NCI-H446 (cell line): ENCODE results near the gene BRINP1.
A peak's percentile ranks its signal among the peaks of the same experiment; 100 is the strongest.

Experiments
- DNase-seq, 2 experiments: peaks; one replicate each; lab custom pipeline; 2025; lab: John Stamatoyannopoulos, UW

The BRINP1 gene

DNA sequence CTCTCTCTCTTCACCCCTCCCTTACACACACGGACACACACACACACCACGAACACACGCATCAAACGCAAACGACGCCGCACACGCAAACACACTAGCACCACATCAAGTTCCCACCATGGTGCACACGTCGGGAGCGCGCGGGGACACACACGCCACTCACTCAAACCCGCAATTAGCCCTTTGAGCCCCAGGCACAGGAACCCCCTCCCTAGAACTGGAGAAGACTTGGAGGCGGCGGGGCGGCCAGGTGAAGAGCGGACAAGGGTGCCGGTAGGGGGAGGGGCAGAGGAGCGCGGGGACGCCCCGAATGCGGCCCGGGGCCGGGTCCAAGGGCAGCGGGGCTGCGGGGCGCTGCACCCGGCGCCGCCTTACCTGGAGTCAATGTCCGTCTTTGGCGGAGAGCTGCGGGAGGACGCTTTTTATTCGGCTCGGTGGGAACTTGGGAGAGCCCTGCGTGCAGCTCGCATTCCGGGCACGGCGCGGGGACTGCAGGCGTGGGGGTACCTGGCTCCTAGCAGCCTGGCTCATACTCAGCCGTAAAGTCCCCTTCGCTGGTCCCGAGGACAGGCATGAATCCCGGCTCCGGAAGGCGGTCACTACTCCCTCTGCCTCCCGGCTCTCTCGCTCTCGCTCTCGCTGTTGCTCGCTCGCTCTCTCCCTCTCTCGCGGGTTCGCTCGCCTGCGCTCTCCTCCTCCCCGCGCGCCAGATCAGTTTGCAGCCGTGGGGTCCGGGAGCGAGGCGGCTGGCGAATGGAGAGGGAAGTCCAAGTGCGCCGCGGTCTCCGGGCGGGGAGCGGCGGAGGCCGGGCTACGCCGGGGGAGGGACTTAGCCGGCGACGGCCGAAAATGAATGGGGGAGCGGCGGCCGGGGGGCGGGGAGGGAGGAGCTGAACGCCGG lies at the start of gene BRINP1:
Gene BRINP1, minus strand, starts transcription at position 755 of the 901 bp plus-strand sequence. CDS start 56,080 bp downstream, outside the sequence.
- DNase-seq = peak; percentile 10 to 80

GRCh38 chr9:119418721-119419120 lies 49.5 kb upstream of the BRINP1 start:
- no peak for DNase-seq

DNA sequence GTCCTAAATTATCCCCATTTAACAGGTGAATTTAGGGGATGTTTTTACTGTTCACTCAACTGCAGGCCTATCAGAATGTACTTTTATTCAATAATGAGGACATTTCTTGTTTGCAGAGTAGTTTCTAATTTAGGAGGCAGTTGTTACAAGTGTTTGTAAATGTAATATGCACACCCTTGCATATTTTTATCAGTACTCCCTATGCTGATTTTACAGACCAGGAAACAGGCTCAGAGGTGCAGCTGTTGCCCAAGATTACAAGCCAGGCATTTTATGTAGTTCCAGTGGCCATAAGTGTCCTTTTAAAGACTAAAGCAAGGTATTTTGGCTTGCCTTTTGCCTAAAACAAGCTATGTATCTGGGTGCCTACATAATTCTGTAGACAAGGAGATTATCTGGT lies 47.6 kb upstream of the BRINP1 start:
- no peak for DNase-seq

DNA sequence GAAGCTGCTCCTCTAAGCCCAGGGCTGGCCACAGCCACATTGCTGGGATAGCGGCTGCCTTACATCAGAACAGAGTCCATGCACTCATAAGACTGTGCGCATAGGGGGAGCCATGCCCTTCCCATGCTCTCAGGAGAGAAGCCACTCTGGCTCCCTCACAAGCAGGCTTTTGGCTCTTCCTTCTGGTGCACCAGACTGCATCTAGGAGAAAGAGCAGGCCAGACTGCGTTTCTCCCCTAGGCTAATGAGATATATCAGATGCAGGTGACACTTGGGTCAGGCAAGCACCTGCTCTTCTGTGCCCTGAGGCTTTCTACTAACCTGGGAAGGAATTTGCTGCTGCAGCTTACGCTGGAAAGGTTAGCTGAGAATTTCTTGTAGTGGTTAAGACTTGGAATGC lies 43.2 kb upstream of the BRINP1 start:
- no peak for DNase-seq

DNA sequence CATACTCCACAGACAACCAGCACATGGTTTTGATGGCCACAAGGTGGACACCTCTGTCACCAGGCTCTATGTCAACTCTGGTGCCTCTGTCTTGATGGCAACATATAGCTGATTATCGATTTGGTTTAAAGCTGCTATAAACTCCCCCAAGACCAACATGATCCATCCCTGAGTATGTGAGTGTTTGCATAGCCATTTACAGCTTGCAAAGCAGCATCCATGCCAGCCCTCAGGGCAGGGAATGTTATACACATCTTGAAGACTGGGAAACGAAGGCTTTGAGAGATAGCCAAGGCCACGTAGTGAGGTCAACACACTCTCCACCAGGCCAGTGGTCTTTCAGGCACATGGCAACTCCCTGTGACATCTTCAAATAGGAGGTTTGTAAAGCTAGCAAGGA lies 40.3 kb upstream of the BRINP1 start:
- no peak for DNase-seq

GRCh38 chr9:119400606-119401005 lies 31.4 kb upstream of the BRINP1 start:
- no peak for DNase-seq

- no peak for DNase-seq
Measured at GRCh38 chr9:119398350-119398749, 29.1 kb upstream of the BRINP1 start.

DNA sequence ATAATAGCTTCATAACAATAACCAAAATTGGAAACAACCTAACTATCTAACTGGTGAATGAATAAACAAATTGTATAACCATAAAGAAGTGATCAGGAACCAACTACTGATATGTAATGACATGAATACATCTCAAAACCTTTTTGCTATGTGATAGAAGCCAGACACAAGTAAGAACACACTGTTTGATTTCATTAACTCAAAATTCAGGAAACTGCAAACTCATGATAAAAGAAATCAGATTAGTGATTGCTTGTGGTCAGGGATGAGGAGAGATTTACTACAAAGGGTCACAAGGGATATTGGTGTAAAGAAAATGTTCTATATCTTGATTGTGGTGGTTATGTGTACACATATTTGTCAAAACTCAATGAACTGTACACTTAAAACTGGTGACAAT lies 22.6 kb upstream of the BRINP1 start:
- no peak for DNase-seq

- DNase-seq = peak in 1 of 2 experiments; percentile 15
Measured at GRCh38 chr9:119375892-119376291, 6.7 kb upstream of the BRINP1 start.

GRCh38 chr9:119372951-119373350 lies 3.7 kb upstream of the BRINP1 start:
- no peak for DNase-seq

GRCh38 chr9:119370816-119371215 lies 1.6 kb upstream of the BRINP1 start:
- no peak for DNase-seq

DNA sequence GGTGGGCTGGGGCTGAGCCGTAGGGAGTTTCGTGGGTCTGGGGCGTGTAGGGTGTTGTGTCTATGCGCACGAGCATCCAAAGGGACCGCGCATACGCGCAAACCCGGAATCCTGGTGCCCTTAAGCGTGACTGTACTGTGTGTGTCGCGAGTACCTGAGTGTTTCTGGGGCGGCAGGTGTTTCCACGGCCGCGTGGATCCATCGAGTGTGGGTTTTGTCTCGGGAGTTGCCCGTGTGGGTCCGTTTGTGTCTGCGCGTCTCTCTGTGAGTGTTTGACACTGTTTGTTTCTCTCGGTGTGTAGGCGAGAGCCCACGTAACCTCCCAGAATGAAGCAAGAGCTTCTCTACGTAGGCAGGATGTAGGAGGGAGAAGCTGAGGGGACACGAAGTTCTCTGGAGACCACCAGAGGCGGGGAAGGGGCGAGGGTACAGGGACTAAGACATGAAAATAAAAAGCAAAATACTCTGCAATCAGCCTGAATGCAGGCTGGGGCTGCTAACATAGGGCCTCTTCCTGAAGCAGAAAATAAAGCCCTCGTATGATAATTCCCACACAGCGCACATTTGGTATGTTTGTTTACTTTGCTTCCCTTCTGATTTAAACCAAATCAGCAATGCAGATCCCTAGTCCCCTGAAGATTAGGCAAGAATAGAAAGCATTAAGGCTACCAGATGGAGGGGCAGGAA lies 588 bp upstream of the BRINP1 start:
- DNase-seq = no peak

GRCh38 chr9:119368179-119368578 lies 1.1 kb downstream of the BRINP1 start:
- DNase-seq = no peak

GRCh38 chr9:119367683-119368075 lies 1.6 kb downstream of the BRINP1 start:
- no peak for DNase-seq

- DNase-seq = no peak
Measured at GRCh38 chr9:119366909-119367682, 2.1 kb downstream of the BRINP1 start.

DNA sequence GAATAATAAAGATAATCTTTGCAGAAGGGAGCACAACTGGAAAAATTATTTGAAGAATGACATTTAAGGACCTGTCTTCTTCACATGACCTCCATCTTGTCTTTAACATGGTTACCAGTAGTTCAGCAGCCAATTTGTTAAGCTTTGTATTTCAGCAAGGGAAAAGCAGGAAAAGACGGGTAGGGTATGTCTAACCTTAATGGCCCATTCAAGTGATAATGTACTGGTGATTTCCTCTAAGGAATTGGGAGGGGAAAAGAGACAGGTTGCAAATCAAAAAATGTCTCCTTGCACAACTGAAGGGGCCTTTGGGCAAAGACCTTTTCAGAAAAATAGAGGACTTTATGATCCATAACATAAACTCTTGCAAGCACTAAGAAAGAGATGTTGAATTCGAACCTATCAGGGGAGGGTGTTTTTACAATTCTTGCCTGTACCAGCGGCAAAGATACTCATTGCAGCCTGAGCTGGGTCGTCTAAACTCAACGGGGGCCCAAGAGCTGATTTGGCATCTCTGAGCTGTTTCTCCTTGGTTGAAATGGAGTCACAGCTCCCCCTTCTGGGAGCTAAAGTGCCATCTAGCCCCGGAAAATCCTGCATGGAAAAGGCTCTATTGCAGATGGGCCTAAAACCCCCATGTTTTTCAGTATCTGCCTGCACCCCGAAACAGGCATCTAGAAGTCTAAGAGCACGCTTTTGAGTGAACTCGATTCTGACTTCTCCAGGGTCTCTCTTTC lies 3.8 kb downstream of the BRINP1 start:
- DNase-seq = peak; percentile 29 to 73

DNA sequence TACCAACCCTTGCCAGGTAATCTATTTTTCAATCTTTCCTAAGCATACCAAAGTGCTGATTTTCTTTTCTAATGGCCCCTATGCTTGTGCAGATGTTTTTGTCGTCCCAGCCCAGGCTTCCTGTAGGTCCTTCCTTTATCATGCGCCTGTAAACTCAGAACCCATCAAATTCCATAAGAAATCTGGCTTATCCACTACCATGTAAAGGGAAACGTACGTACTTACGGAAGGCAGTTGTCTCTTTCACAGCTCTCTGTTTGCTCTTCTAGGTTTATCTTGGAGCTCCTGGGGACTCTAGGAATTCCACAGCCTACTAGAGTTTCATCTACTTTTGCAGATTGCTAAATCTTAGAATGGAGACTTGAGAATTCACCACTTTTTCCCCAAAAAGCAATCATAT lies 9.0 kb downstream of the BRINP1 start:
- no peak for DNase-seq

DNA sequence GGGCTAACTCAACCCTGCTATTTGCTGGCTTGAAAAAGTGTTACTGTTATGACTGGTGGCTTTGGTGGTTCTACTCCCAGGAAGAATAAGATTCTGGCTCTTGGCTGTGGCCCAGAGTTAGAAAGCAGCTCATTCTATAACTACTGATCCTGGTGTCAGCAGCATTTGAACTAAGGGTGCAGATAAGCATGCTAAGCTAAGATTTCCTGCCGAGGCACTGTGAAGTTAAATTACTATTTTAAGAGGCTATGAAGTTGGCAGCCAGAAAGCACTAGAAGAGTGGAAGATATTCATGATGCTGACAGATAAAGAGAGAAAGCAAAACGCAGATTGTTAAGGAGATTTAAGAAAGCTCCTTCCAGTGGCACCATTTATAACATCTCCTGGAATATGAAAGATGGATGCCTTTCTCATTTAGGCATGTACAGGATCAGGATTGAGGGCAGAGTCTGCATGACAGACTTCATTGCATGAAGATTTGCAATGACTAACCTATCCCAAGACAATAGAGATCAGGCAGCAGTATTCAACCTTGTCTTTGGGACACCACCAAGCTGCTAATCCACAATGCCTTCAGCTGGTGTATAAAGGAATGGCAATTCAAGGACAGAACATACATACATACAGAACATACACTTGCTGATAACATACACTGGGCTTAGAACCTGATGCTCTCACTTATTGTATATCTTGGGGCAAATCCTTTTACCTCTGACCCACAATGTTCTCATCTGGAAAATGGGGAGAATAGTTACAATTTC lies 11.7 kb downstream of the BRINP1 start:
- DNase-seq = no peak

DNA sequence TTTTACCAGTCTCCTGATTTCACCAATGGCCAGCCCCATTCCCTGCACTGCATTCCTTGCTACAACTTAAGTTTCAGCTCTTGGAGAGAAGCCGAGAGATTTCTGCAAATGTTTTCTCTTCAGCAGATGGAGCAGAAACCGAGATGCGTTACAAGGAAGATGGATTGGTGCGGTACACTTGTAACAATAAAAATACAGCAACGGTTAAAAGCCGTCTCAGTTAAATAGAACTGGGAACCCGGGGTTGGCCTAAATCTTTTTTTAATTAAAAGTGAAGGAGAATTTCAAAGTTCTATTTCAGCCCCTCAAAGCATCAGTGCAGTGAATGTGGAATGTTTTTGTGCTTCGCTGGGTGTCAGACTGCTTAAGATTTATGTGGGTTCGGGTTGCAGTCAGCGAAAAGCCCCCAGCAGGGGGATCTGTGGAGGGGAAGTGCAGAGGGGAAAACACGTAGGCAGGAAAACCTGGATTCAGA lies 19.8 kb downstream of the BRINP1 start:
- DNase-seq = no peak

DNA sequence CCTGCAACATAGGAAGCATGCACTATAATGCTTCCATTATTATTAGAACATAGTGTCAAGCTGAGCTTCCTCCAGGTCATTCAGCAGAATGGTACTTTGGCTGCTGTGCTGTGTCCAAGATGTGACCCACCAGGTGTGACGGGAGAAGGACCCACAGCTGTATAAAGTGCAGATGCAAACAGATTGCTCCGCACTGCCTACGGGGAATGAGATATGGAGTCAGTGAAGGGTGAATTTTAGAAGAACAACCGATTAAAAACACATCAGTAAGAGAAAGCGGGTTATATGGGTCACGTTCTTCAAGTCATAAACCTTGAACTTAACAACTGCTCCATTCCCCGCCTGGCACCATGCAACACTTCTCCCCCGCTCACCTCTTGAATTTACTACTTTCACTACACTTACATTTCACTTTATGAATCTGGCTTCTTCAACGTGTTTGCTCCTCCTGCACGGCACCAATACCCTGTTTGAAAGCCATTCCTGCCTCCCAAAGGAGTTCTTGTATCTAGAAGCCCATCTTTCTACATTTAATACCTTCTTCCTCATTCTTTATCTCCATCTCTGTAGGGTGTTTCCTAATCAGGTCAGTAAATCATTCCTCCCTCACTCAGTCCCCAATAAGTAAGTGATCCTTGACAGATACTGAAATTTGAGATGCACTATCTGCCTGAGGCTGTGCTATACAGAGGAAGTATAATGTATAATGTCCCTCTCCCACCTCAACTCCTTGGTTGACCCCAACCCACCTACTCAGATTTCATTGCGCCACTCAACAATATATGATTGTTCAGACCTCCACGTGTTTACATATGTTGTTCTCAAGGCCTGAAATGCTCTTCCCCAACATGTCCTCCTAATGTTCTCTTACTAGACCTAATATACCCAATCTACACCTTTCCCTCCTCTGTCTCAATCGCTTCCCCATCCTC lies 25.9 kb downstream of the BRINP1 start:
- no peak for DNase-seq
